ENCODE data around the gene SLC22A12.
A peak's percentile ranks its signal among the peaks of the same experiment; 100 is the strongest.

The SLC22A12 gene

GRCh38 chr11:64611869-64612646 is 21.0 kb downstream of the SLC22A12 start:
- TF ChIP-seq, protein P1, sequence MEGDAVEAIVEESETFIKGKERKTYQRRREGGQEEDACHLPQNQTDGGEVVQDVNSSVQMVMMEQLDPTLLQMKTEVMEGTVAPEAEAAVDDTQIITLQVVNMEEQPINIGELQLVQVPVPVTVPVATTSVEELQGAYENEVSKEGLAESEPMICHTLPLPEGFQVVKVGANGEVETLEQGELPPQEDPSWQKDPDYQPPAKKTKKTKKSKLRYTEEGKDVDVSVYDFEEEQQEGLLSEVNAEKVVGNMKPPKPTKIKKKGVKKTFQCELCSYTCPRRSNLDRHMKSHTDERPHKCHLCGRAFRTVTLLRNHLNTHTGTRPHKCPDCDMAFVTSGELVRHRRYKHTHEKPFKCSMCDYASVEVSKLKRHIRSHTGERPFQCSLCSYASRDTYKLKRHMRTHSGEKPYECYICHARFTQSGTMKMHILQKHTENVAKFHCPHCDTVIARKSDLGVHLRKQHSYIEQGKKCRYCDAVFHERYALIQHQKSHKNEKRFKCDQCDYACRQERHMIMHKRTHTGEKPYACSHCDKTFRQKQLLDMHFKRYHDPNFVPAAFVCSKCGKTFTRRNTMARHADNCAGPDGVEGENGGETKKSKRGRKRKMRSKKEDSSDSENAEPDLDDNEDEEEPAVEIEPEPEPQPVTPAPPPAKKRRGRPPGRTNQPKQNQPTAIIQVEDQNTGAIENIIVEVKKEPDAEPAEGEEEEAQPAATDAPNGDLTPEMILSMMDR (conservative IDR thresholded peaks at IDR 0.05; ENCODE audit: low read length): no peak
- no peak for DNase-seq (ENCODE audit: low read depth)
- no peak overlapping the region for H3K4me3 ChIP-seq (ENCODE audit: low read length)

DNA sequence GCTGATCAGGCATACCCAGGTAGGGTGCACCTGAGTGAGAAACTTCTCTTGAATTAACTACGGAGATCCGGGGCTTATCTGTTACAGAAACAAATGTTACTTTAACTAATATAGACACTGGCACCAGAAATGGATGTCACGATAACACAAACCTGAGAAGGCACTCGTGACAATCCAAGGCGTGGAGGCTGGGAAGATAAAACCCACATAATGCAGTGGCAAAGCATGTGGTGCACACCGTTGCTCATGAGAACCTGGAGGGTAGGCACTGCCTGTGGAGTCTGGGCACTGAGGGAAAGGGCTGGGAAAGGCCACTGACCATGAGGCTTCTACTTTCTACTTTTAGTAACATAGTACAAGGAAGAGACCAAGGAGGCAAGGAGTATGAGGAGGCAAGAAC is 22.6 kb downstream of the SLC22A12 start:
- H3K4me3 ChIP-seq (ENCODE audit: low read length): no peak overlapping the region
- DNase-seq (ENCODE audit: low read depth): no peak
- TF ChIP-seq, protein P1 (conservative IDR thresholded peaks at IDR 0.05; ENCODE audit: low read length): no peak

- TF ChIP-seq, protein P1 (conservative IDR thresholded peaks at IDR 0.05; ENCODE audit: low read length): no peak
- H3K4me3 ChIP-seq (ENCODE audit: low read length): no peak overlapping the region
- no peak for DNase-seq (ENCODE audit: low read depth)
These were observed 23.9 kb downstream of the SLC22A12 start for GRCh38 chr11:64614917-64615316.

DNA sequence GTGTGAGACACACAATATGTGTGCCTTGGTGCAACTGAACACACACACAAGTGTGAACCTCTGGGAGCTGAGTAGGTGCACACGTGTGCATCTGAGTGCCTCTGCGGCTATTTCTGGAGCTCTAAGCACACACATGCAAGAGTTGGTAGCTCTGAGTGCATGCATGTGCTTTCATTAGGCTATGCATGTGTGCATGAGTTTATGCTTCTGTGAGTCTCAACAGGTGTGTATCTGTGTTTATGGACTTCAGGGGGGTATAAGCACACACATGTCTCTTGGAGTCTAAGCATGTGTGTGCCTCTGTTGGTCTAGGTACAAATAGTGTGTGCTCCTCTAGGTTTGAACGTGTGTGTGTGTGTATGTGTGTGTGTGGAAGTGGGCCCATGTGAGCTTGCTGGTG is 25.8 kb downstream of the SLC22A12 start:
- H3K4me3 ChIP-seq (ENCODE audit: low read length): no peak overlapping the region
- TF ChIP-seq, protein P1 (conservative IDR thresholded peaks at IDR 0.05; ENCODE audit: low read length): no peak
- DNase-seq (ENCODE audit: low read depth): no peak

- no peak overlapping the region for H3K4me3 ChIP-seq (ENCODE audit: low read length)
- TF ChIP-seq, protein P1 (conservative IDR thresholded peaks at IDR 0.05; ENCODE audit: low read length): no peak
- no peak for DNase-seq (ENCODE audit: low read depth)
These were observed 28.2 kb downstream of the SLC22A12 start for GRCh38 chr11:64619196-64619595.

DNA sequence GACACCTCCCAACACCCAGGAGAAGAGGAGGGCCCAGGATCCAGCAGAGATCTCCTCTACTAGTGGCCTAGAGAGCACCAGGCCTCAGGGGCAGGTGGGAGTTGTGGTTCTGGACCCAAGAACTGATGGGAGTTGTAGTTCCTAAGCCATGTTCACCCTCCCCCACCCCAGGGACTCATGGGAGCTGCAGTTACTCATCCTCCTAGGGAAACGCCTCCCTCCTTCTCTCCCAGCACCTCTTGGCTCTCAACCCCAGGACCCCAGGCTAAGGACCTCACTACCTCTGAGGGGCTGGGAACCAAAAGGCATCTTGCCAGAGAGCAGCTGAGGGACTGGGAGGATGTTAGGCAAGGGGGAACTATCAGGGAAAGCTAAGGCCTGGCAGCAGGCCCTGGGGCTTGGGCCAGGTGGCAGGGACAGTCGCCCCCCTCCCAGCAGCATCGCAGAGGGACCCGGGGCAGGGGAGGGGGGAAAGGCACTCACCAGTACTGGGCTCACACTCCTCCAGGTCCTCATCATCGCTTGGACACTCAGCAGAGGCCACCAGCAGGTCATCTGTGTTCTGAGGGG is 28.9 kb downstream of the SLC22A12 start:
- no peak overlapping the region for H3K4me3 ChIP-seq (ENCODE audit: low read length)
- peak; percentile 8 for DNase-seq (ENCODE audit: low read depth)
- TF ChIP-seq, protein P1 (conservative IDR thresholded peaks at IDR 0.05; ENCODE audit: low read length): no peak

DNA sequence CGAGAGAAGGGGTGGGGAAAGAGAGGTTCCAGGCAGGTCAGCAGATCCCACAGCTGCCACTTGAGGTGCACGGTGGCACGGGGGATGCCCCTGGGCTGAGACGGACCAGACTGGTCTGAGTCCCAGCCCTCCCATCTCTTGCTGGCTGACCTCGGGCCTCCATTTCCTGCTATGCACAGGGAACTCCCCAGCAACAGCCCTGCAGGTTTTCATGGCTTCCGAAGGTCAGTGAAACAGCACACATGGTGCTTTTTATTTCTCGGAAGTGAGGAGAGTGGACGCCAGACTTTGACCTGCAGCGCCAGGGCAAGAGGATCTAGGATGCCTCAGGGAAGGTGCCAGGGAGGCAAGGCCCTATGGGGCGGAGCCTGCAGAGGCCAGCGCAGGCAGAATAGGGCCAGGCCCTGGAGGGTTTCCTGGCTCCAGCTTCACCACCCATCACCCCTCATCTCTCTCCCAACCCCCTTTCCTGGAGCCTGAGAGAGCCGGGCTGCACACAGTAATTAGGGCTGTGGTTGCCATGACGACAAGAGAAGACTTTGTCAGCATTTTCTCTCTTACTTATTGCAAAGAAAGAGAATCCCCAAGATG is 29.5 kb downstream of the SLC22A12 start:
- DNase-seq (ENCODE audit: low read depth): no peak
- H3K4me3 ChIP-seq (ENCODE audit: low read length): no peak overlapping the region
- TF ChIP-seq, protein P1 (conservative IDR thresholded peaks at IDR 0.05; ENCODE audit: low read length): no peak

Data from AG10803 (cell line).